Lung (tissue), 12 donors: Measurements from ENCODE around the gene GABRR3. TPM values are rescaled to one million over a fixed set of nuclear protein-coding genes. Genes with fewer than 3 reads are reported as not detected.

Experiments
- ATAC-seq: fragments of 200-7000 bp; cut with Tn5 transposase; one replicate; pipeline ENCODE4 v1.9.1; 2020; ENCODE audit warnings: moderate number of reproducible peaks; ENCODE audit not compliant: insufficient read depth, low FRiP score
- DNase-seq, 3 donors: peaks; one replicate each; pipeline ENCODE4 v3.0.0-alpha.2; 2013 to 2017
- H3K27ac ChIP-seq, 2 donors: one replicate each; pipeline ENCODE4 v1.5.1; 2013; ENCODE audit warnings: mild to moderate bottlenecking in 2 of 2, moderate library complexity in 2 of 2, control low read depth in 1 of 2, inconsistent platforms in 1 of 2, low read depth in 1 of 2, low read length in 1 of 2
- H3K27me3 ChIP-seq, 3 donors: one replicate each; pipeline ENCODE4 v1.5.1; 2013; ENCODE audit warnings: low read length in 2 of 3; ENCODE audit not compliant: control insufficient read depth in 3 of 3, insufficient read depth in 3 of 3
- H3K36me3 ChIP-seq, 4 donors: one replicate each; pipeline ENCODE4 v1.5.1; 2013; ENCODE audit warnings: low read length in 4 of 4, mild to moderate bottlenecking in 1 of 4, moderate library complexity in 1 of 4; ENCODE audit not compliant: control insufficient read depth in 4 of 4, insufficient read depth in 4 of 4
- H3K4me1 ChIP-seq, 5 donors: one replicate each; pipeline ENCODE4 v1.5.1; 2013; ENCODE audit warnings: low read length in 5 of 5, mild to moderate bottlenecking in 2 of 5, moderate library complexity in 1 of 5; ENCODE audit not compliant: control insufficient read depth in 5 of 5, insufficient read depth in 5 of 5
- H3K4me3 ChIP-seq: one replicate; pipeline ENCODE4 v1.5.1; 2013; ENCODE audit warnings: mild to moderate bottlenecking, control low read depth, moderate library complexity
- H3K9ac ChIP-seq, 2 donors: one replicate each; pipeline ENCODE4 v1.5.1; 2013; ENCODE audit warnings: low read length in 2 of 2, control low read depth in 1 of 2; ENCODE audit not compliant: insufficient read depth in 1 of 2
- H3K9me3 ChIP-seq, 4 donors: one replicate each; pipeline ENCODE4 v1.5.1; 2013; ENCODE audit warnings: low read length in 3 of 4, mild to moderate bottlenecking in 1 of 4, moderate library complexity in 1 of 4; ENCODE audit not compliant: control insufficient read depth in 4 of 4, insufficient read depth in 3 of 4
- CTCF ChIP-seq: IDR thresholded peaks from 2 replicates; pipeline ENCODE4 v1.5.1; 2012; ENCODE audit warnings: mild to moderate bottlenecking; ENCODE audit errors: control extremely low read depth, extremely low read depth
- WGBS, 2 donors: extraction: QIAGEN DNeasy Blood & Tissue Kit; methylation state at CpG; one replicate each; pipeline ENCODE4 v1.1.7; 2013; 5-methylcytosine and 5-hydroxymethylcytosine counted together
- polyA plus RNA-seq, 2 donors: library from polyadenylated mRNA; stranded (reverse); fragments of 200-250 nt; gene quantifications; one replicate each; pipeline ENCODE4 v1.2.1, GENCODE V29; 2013
- total RNA-seq, 2 donors: library from RNA; depleted of rRNA in 1 of 2; stranded (reverse); fragments of >200 nt in 1 of 2; gene quantifications; one replicate each; pipeline ENCODE4 v1.2.1, GENCODE V29; 2014 to 2021
- donor health status: control.
- donor health status: control.
- donor health status: Bipolar disorder and iron deficiency.
- donor health status: healthy.
- donor health status: DM: yes; HTN: yes; CAD: no.

Gene GABRR3
- total and polyA plus RNA-seq, 4 donors, result 0.09 TPM; not detected in 3

DNA sequence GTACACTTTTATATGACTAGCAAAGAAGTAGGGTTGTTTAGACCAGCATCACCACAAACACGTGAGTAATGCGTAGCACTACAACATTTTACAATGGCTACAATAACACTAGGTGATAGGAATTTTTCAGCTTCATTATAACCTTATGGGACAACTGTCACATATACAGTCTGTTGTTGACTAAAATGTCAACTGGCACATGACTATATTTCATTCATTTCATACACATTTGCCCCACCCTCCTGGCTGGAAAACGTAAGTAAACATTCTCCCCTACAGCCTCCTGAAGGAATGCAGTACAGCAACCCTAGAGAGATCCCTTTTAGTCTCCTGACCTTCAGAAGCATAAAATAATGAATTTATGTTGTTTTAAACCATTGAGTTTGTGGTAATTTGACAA lies 79.1 kb downstream of the GABRR3 start:
- no peak for TF ChIP-seq CTCF
- no peak overlapping the region for H3K9ac ChIP-seq
- ATAC-seq, result no peak
- no peak overlapping the region for H3K4me3 ChIP-seq
- no peak overlapping the region for H3K27ac ChIP-seq
- H3K36me3 ChIP-seq, result peaks cover 7 to 63% (median 21%) of the 10 kb centered on the region in 4 donors
- H3K27me3 ChIP-seq, result no peaks in the 10 kb centered on the region
- H3K4me1 ChIP-seq, result peaks cover 0 to 22% (median 3%) of the 10 kb centered on the region in 5 donors
- no peaks in the 10 kb centered on the region for H3K9me3 ChIP-seq
- WGBS, 2 donors, result 76 to 89% methylated on average over 3 of the region's 3 CpGs
- DNase-seq, result peak in 1 of 3 donors; percentile 34

DNA sequence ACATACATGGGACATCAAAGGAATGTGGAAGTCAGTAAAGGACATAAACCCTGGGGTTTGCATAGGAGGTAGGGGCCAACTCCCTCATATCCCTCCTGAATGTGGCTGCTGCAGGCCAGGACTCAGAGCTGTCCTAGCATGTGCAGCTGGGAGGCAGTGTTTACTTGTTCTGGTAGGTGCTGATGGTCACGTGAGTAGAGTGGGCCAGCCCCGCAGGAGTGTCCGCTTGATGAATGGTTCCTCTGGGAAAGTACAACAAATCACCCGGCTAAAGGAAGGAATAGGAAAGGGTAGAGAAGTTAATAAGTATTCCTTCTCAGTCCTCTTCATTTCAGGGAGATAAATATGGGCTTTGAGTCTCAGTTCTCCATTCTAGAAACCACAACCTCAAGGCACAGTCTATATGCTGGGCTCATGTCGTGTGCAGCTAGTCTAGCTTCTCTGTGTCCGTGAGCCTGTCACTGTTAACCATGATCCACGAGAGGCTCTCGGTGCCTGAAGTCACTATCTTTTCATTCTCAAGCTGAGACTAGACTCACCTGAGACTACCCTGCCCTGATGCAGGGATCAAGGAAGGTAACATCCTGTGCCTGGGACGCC lies 80.8 kb downstream of the GABRR3 start:
- DNase-seq (no peak), ATAC-seq (no peak)
- H3K27ac ChIP-seq, result no peak overlapping the region
- H3K27me3 ChIP-seq, result no peaks in the 10 kb centered on the region
- no peaks in the 10 kb centered on the region for H3K9me3 ChIP-seq
- no peak overlapping the region for H3K9ac ChIP-seq
- peaks cover 0 to 8% (median 3%) of the 10 kb centered on the region in 5 donors for H3K4me1 ChIP-seq
- TF ChIP-seq CTCF, result no peak
- H3K4me3 ChIP-seq, result no peak overlapping the region
- WGBS, 2 donors, result 82 to 85% methylated on average over 9 of the region's 9 CpGs
- peaks cover 13 to 70% (median 32%) of the 10 kb centered on the region in 4 donors for H3K36me3 ChIP-seq

- no peak for DNase-seq
- Histone ChIP-seq H3K4me1 (peaks cover 0 to 5% (median 3%) of the 10 kb centered on the region in 5 donors), H3K4me3 (no peak overlapping the region), H3K9me3 (no peaks in the 10 kb centered on the region), H3K9ac (no peak overlapping the region), H3K27me3 (no peaks in the 10 kb centered on the region), H3K36me3 (peaks cover 16 to 67% (median 33%) of the 10 kb centered on the region in 4 donors), H3K27ac (peak overlapping the region in 1 of 2 donors; percentile 86)
- ATAC-seq, result no peak
- no peak for TF ChIP-seq CTCF
- WGBS, 2 donors, result 82 to 84% methylated on average over 1 of the region's 1 CpG
These were observed 82.2 kb downstream of the GABRR3 start for GRCh38 chr3:97952872-97953271.

- TF ChIP-seq CTCF, result no peak
- H3K9ac ChIP-seq, result no peak overlapping the region
- ATAC-seq (peak; percentile 85), DNase-seq (no peak)
- no peak overlapping the region for H3K4me3 ChIP-seq
- H3K27me3 ChIP-seq, result no peaks in the 10 kb centered on the region
- H3K36me3 ChIP-seq, result peaks cover 16 to 64% (median 35%) of the 10 kb centered on the region in 4 donors
- peaks cover 0 to 3% (median 0%) of the 10 kb centered on the region in 5 donors for H3K4me1 ChIP-seq
- H3K9me3 ChIP-seq, result no peaks in the 10 kb centered on the region
- peak overlapping the region in 1 of 2 donors; percentile 86 for H3K27ac ChIP-seq
- WGBS, 2 donors, result 76 to 78% methylated on average over 3 of the region's 3 CpGs
These were observed 82.8 kb downstream of the GABRR3 start for GRCh38 chr3:97952280-97952679.
